H9 (cell line): ENCODE results near the gene MVD. TPM values are rescaled to one million over a fixed set of nuclear protein-coding genes. Genes with fewer than 3 reads are reported as not detected.

Experiments used
- DNase-seq: peaks from one replicate; pipeline ENCODE4 v3.0.0-alpha.2; 2017
- H2AFZ ChIP-seq: one replicate; pipeline ENCODE4 v1.6.1; 2013; ENCODE audit warnings: mild to moderate bottlenecking, low read length, control low read depth, moderate library complexity
- H2AK5ac ChIP-seq: 2 replicates; pipeline ENCODE4 v1.6.1; 2013; ENCODE audit warnings: low read length, control low read depth, mixed read lengths; ENCODE audit not compliant: insufficient read length
- H2BK120ac ChIP-seq: one replicate; pipeline ENCODE4 v1.6.1; 2013; ENCODE audit warnings: low read depth, mild to moderate bottlenecking, low read length, control low read depth, inconsistent platforms; ENCODE audit not compliant: poor library complexity, severe bottlenecking
- H2BK12ac ChIP-seq: 2 replicates; pipeline ENCODE4 v1.6.1; 2013; ENCODE audit warnings: low read length, control low read depth, mixed read lengths, low read depth; ENCODE audit not compliant: insufficient read length
- H2BK15ac ChIP-seq: 2 replicates; pipeline ENCODE4 v1.6.1; 2013; ENCODE audit warnings: low read depth, low read length, control low read depth
- H2BK20ac ChIP-seq: one replicate; pipeline ENCODE4 v1.6.1; 2013; ENCODE audit warnings: low read depth, mild to moderate bottlenecking, low read length, control low read depth, inconsistent platforms; ENCODE audit not compliant: poor library complexity, severe bottlenecking
- H2BK5ac ChIP-seq: 2 replicates; pipeline ENCODE4 v1.6.1; 2013; ENCODE audit warnings: low read length, control low read depth, mixed read lengths; ENCODE audit not compliant: insufficient read length
- H3K14ac ChIP-seq: 2 replicates; pipeline ENCODE4 v1.6.1; 2013; ENCODE audit warnings: low read length, control low read depth; ENCODE audit not compliant: insufficient read depth
- H3K18ac ChIP-seq: 2 replicates; pipeline ENCODE4 v1.6.1; 2013; ENCODE audit warnings: low read depth, mild to moderate bottlenecking, mixed read lengths, low read length, control low read depth; ENCODE audit not compliant: insufficient read length
- H3K23ac ChIP-seq: 2 replicates; pipeline ENCODE4 v1.6.1; 2013; ENCODE audit warnings: low read length, control low read depth, mixed read lengths, low read depth; ENCODE audit not compliant: insufficient read length
- H3K23me2 ChIP-seq: 2 replicates; pipeline ENCODE4 v1.6.1; 2013; ENCODE audit warnings: low read depth, mild to moderate bottlenecking, mixed read lengths, low read length, control low read depth; ENCODE audit not compliant: insufficient read length, poor library complexity, severe bottlenecking
- H3K27ac ChIP-seq: 2 replicates; pipeline ENCODE4 v1.5.1; 2013; ENCODE audit warnings: low read length, control low read depth, mixed read lengths, low read depth; ENCODE audit not compliant: insufficient read length
- H3K27me3 ChIP-seq: 2 replicates; pipeline ENCODE4 v1.6.1; 2013; ENCODE audit warnings: low read length, control low read depth, inconsistent platforms; ENCODE audit not compliant: insufficient read depth
- H3K4ac ChIP-seq: 2 replicates; pipeline ENCODE4 v1.6.1; 2013; ENCODE audit warnings: low read depth, mild to moderate bottlenecking, control low read depth, inconsistent platforms, low read length, moderate library complexity
- H3K4me1 ChIP-seq: 2 replicates; pipeline ENCODE4 v1.6.1; 2013; ENCODE audit warnings: low read length, control low read depth, inconsistent platforms; ENCODE audit not compliant: insufficient read depth
- H3K4me2 ChIP-seq: 2 replicates; pipeline ENCODE4 v1.6.1; 2013; ENCODE audit warnings: low read length, control low read depth, mixed read lengths; ENCODE audit not compliant: insufficient read length, insufficient read depth
- H3K56ac ChIP-seq: 2 replicates; pipeline ENCODE4 v1.6.1; 2013; ENCODE audit warnings: low read depth, mild to moderate bottlenecking, mixed read lengths, low read length, control low read depth; ENCODE audit not compliant: insufficient read length
- H3K79me1 ChIP-seq: 2 replicates; pipeline ENCODE4 v1.6.1; 2013; ENCODE audit warnings: low read depth, mild to moderate bottlenecking, moderate library complexity, low read length, control low read depth, inconsistent platforms; ENCODE audit not compliant: insufficient read depth, poor library complexity, severe bottlenecking
- H3K79me2 ChIP-seq: 2 replicates; pipeline ENCODE4 v1.6.1; 2013; ENCODE audit warnings: low read length, control low read depth, inconsistent platforms; ENCODE audit not compliant: insufficient read depth
- H3K9ac ChIP-seq: 2 replicates; pipeline ENCODE4 v1.6.1; 2013; ENCODE audit warnings: low read length, control low read depth, mixed read lengths; ENCODE audit not compliant: insufficient read length; ENCODE audit errors: extremely low read depth
- H3K9me3 ChIP-seq: one replicate; pipeline ENCODE4 v1.6.1; 2013; ENCODE audit warnings: low read depth, low read length, inconsistent platforms; ENCODE audit not compliant: control insufficient read depth
- H3T11ph ChIP-seq: one replicate; pipeline ENCODE4 v1.6.1; 2013; ENCODE audit warnings: mild to moderate bottlenecking, low read length, control low read depth, inconsistent platforms
- H4K20me1 ChIP-seq: one replicate; pipeline ENCODE4 v1.6.1; 2013; ENCODE audit not compliant: control insufficient read depth, insufficient read length, insufficient read depth
- H4K5ac ChIP-seq: 2 replicates; pipeline ENCODE4 v1.6.1; 2013; ENCODE audit warnings: low read depth, mild to moderate bottlenecking, mixed read lengths, low read length, control low read depth; ENCODE audit not compliant: insufficient read length
- H4K8ac ChIP-seq: replicated peaks from 2 replicates; pipeline ENCODE4 v1.6.1; 2013; ENCODE audit warnings: low read length, control low read depth, mixed read lengths, low read depth; ENCODE audit not compliant: insufficient read length
- H4K91ac ChIP-seq: 2 replicates; pipeline ENCODE4 v1.6.1; 2013; ENCODE audit warnings: low read depth, mild to moderate bottlenecking, moderate library complexity, mixed read lengths, low read length, control low read depth; ENCODE audit not compliant: insufficient read length
- H3K27ac Mint-ChIP-seq, 3 experiments: 2 replicates in 2 of 3; 3 replicates in 1 of 3; pipeline ENCODE4 v1.8.0; 2020 to 2021; ENCODE audit warnings: mixed read lengths in 3 of 3, mild to moderate bottlenecking in 1 of 3, moderate library complexity in 1 of 3
- H3K27me3 Mint-ChIP-seq: 2 replicates; pipeline ENCODE4 v1.8.0; 2021; ENCODE audit warnings: low read depth, mild to moderate bottlenecking, moderate library complexity, mixed read lengths
- H3K36me3 Mint-ChIP-seq, 3 experiments: 2 replicates in 2 of 3; 3 replicates in 1 of 3; pipeline ENCODE4 v1.8.0; 2020 to 2021; ENCODE audit warnings: low read depth in 3 of 3, mixed read lengths in 3 of 3; ENCODE audit not compliant: insufficient read depth in 1 of 3
- H3K4me1 Mint-ChIP-seq, 2 experiments: 2 replicates each; pipeline ENCODE4 v1.8.0; 2020; ENCODE audit warnings: mixed read lengths in 2 of 2
- H3K4me3 Mint-ChIP-seq, 2 experiments: 2 replicates in 1 of 2; 3 replicates in 1 of 2; pipeline ENCODE4 v1.8.0; 2020 to 2021; ENCODE audit warnings: mild to moderate bottlenecking in 2 of 2, mixed read lengths in 2 of 2, moderate library complexity in 1 of 2
- H3K9me3 Mint-ChIP-seq, 2 experiments: 2 replicates in 1 of 2; 3 replicates in 1 of 2; pipeline ENCODE4 v1.8.0; 2020; ENCODE audit warnings: mild to moderate bottlenecking in 2 of 2, mixed read lengths in 2 of 2, moderate library complexity in 1 of 2
- WGBS: extraction: QIAGEN DNeasy Blood & Tissue Kit; methylation state at CpG from one replicate; pipeline ENCODE4 v1.1.7; 2013; ENCODE audit warnings: missing lambda C conversion rate, low lambda C conversion rate, mixed read lengths; ENCODE audit not compliant: insufficient read length; ENCODE audit errors: extremely low coverage; 5-methylcytosine and 5-hydroxymethylcytosine counted together
- total RNA-seq: library from RNA; stranded (reverse); gene quantifications from 2 replicates; pipeline ENCODE4 v1.2.1, GENCODE V29; 2021
- TF ChIP-seq, protein P1 (sequence below): fragments of 200-600 bp; sonication (generic); conservative IDR thresholded peaks from 3 replicates; pipeline ENCODE4 v1.8.0; 2021; ENCODE audit warnings: antibody characterized with exemption, mild to moderate bottlenecking

Gene MVD
- total RNA-seq, 1 experiment from 2014 or later, result 53.2 TPM

DNA sequence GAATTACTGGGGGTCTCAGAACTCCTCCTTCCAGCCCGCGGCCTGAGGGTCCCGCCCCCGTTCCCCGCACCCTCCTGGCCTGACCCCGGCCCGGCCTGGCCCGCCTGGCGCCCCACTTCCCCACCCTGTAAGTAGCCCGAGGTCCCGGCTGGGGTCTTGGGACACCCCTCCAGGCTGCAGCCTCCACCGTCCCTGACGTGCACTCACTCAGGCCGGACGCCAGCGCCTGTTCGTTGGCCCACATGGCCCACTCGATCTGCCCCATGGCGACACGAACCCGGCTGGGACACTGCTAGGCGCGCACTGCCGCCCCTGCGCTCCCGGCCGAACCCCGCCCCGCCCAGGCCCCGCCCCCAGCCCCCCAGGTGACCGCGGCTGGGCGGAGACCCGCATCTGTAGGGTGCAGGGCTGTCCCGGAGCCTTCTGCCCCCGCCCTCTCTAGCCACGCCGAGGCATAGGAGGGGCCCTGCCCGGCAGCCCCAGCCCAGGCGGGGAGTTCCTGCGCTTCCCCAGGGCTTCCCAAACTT, 12.1 kb downstream of the MVD start, which contains the start of gene CYBA:
Gene CYBA, minus strand, starts transcription at position 305 of the 527 bp plus-strand sequence. Its CDS starts 40 bp downstream, at position 265.
- Histone ChIP-seq H3K4me2 (peak within 1 kb of the TSS; percentile 66), H3T11ph (no peak within 1 kb of the TSS), H3K27me3 (no peaks in the 10 kb centered on the region), H3K56ac (no peak within 1 kb of the TSS), H2BK120ac (no peak within 1 kb of the TSS), H2BK15ac (no peak within 1 kb of the TSS), H3K9me3 (no peaks in the 10 kb centered on the region), H3K4me1 (no peaks in the 10 kb centered on the region; the same call in 1 of the 2 replicates), H3K18ac (no peak within 1 kb of the TSS), H3K79me2 (no peaks in the 10 kb centered on the region), H4K20me1 (no peaks in the 10 kb centered on the region), H3K23ac (no peak within 1 kb of the TSS), H3K14ac (peak within 1 kb of the TSS; percentile 21), H2AFZ (no peak within 1 kb of the TSS), H3K79me1 (peaks cover 3% of the 10 kb centered on the region), H4K91ac (no peak within 1 kb of the TSS), H4K8ac (no peak within 1 kb of the TSS), H2BK5ac (no peak within 1 kb of the TSS), H3K9ac (peak within 1 kb of the TSS; percentile 48), H4K5ac (no peak within 1 kb of the TSS), H3K4ac (no peak within 1 kb of the TSS), H2AK5ac (no peak within 1 kb of the TSS), H2BK12ac (no peak within 1 kb of the TSS), H2BK20ac (no peak within 1 kb of the TSS), H3K23me2 (peaks cover 17% of the 10 kb centered on the region), H3K27ac (no peak within 1 kb of the TSS)
- Mint-ChIP-seq H3K27ac (no peak within 1 kb of the TSS; a peak in 2 of 7 replicates), H3K9me3 (no peaks in the 10 kb centered on the region; a peak in 1 of 5 replicates), H3K27me3 (no peaks in the 10 kb centered on the region), H3K4me1 (peaks cover 8 to 12% of the 10 kb centered on the region in 2 experiments), H3K36me3 (peaks cover 9 to 21% (median 21%) of the 10 kb centered on the region in 3 experiments; a peak in 6 of 7 replicates), H3K4me3 (peak within 1 kb of the TSS; percentile 83 to 91)
- no CpG with 5 or more reads among the region's 41 CpGs for WGBS
- peak; percentile 93 for DNase-seq
- TF ChIP-seq, protein P1, sequence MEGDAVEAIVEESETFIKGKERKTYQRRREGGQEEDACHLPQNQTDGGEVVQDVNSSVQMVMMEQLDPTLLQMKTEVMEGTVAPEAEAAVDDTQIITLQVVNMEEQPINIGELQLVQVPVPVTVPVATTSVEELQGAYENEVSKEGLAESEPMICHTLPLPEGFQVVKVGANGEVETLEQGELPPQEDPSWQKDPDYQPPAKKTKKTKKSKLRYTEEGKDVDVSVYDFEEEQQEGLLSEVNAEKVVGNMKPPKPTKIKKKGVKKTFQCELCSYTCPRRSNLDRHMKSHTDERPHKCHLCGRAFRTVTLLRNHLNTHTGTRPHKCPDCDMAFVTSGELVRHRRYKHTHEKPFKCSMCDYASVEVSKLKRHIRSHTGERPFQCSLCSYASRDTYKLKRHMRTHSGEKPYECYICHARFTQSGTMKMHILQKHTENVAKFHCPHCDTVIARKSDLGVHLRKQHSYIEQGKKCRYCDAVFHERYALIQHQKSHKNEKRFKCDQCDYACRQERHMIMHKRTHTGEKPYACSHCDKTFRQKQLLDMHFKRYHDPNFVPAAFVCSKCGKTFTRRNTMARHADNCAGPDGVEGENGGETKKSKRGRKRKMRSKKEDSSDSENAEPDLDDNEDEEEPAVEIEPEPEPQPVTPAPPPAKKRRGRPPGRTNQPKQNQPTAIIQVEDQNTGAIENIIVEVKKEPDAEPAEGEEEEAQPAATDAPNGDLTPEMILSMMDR, result no peak
